ENCODE results near the gene NHSL2. TPM values are rescaled to one million over a fixed set of nuclear protein-coding genes. Genes with fewer than 3 reads are reported as not detected.
A peak's percentile ranks its signal among the peaks of the same experiment; 100 is the strongest.

The NHSL2 gene
- total and polyA plus RNA-seq, 8 donors = 0.59 to 3.9 (median 0.95) TPM

DNA sequence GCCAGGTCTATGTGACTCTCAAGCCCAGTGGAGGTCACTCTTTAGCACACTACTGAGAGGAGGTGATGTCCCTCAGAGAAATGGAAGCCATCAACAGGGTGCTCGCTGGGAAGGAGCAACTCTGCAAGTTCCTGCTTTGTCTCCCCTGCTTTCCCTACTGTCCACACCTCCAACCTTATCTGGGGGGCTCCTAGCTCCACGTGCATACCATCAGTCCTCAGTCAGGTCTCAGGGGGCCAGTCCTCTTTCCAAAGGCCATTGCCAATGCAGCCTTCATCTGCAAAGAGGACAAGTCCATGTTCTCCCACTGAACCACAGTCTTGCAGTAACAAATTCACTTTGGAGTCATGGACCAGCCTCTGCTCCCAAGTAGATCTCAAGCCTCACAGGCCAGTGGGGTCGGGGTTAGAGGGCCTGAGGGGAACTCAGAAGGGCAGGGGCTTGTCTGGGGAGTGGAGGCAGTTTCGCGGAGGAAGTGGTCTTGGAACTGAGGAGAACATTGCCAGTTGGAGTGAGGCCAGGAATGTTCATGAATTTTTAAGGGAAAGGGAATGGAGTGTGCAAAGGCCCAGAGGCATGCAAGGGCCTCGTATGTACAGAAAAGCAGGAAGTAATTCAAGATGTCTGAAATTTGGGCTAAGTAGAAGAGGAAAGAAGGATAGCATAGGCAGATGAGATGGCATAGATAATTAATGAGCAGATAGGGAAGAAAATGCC lies 212.1 kb downstream of the NHSL2 start:
- 66 to 71% methylated on average over 6 of the region's 6 CpGs for WGBS, 2 donors
- TF ChIP-seq, protein P1, sequence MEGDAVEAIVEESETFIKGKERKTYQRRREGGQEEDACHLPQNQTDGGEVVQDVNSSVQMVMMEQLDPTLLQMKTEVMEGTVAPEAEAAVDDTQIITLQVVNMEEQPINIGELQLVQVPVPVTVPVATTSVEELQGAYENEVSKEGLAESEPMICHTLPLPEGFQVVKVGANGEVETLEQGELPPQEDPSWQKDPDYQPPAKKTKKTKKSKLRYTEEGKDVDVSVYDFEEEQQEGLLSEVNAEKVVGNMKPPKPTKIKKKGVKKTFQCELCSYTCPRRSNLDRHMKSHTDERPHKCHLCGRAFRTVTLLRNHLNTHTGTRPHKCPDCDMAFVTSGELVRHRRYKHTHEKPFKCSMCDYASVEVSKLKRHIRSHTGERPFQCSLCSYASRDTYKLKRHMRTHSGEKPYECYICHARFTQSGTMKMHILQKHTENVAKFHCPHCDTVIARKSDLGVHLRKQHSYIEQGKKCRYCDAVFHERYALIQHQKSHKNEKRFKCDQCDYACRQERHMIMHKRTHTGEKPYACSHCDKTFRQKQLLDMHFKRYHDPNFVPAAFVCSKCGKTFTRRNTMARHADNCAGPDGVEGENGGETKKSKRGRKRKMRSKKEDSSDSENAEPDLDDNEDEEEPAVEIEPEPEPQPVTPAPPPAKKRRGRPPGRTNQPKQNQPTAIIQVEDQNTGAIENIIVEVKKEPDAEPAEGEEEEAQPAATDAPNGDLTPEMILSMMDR (IDR thresholded peaks at IDR 0.05) = no peak
- ATAC-seq = no peak
- no peak overlapping the region for H3K27ac ChIP-seq
- peaks cover 0 to 10% (median 0%) of the 10 kb centered on the region in 4 donors for H3K27me3 ChIP-seq
- no peak overlapping the region for H3K4me3 ChIP-seq
- no peaks in the 10 kb centered on the region for H3K36me3 ChIP-seq
- H3K4me1 ChIP-seq = peaks cover 0 to 4% (median 0%) of the 10 kb centered on the region in 3 donors
- peak in 1 of 6 donors; percentile 29 for DNase-seq
- FAIRE-seq = no peak
- intact Hi-C loops (cut with DNase I) = loop anchor here in 1 of 3 donors (10.0 kb wide), 1 partner anchor 98 kb away; no protein-coding TSS in a partner anchor
- no peaks in the 10 kb centered on the region for H3K9me3 ChIP-seq

DNA sequence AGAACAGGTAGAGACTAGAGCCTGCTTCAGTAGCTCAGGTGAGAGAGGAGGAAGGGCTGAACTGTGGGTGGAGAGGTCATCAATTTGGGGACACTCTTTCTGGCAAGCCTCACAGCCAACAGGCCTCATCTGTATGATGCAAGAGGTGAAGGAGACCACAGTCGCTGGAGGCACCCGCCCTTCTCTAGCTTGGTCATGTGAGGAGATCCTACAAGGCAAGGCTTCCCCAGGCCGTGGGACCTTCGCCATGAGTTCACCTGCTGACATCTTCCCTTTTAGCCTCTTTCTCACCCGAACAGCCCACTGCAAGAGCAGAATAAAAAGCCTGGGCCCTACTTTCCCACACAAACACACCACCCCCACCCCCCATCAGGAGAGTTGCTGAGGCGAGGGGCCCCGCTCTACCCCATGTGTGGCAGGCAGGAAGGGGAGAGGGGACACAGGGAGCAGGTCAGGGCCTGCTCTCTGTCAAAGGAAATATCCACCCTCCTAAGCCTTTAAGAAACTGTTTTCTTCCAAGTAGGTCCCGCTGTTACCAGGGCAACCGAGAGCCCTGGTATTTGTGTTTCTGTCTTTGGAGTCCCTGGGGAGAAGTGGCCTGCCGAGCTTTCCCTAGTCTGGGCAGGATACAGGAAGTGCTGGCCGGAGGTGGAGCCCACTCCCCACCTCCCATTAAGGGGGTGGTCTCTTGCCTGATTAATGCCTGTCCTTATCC lies 213.0 kb downstream of the NHSL2 start:
- intact Hi-C loops (cut with DNase I) = loop anchor here in 1 of 3 donors (10.0 kb wide), 1 partner anchor 99 kb away; no protein-coding TSS in a partner anchor
- Histone ChIP-seq H3K36me3 (no peaks in the 10 kb centered on the region), H3K9me3 (no peaks in the 10 kb centered on the region), H3K4me3 (no peak overlapping the region), H3K27ac (no peak overlapping the region), H3K4me1 (peaks cover 0 to 4% (median 0%) of the 10 kb centered on the region in 3 donors), H3K27me3 (peaks cover 0 to 10% (median 0%) of the 10 kb centered on the region in 4 donors)
- TF ChIP-seq, protein P1 (IDR thresholded peaks at IDR 0.05) = no peak
- peak in 1 of 6 donors; percentile 33 for DNase-seq
- ATAC-seq = no peak
- 57 to 66% methylated on average over 11 of the region's 11 CpGs for WGBS, 2 donors
- FAIRE-seq = no peak

DNA sequence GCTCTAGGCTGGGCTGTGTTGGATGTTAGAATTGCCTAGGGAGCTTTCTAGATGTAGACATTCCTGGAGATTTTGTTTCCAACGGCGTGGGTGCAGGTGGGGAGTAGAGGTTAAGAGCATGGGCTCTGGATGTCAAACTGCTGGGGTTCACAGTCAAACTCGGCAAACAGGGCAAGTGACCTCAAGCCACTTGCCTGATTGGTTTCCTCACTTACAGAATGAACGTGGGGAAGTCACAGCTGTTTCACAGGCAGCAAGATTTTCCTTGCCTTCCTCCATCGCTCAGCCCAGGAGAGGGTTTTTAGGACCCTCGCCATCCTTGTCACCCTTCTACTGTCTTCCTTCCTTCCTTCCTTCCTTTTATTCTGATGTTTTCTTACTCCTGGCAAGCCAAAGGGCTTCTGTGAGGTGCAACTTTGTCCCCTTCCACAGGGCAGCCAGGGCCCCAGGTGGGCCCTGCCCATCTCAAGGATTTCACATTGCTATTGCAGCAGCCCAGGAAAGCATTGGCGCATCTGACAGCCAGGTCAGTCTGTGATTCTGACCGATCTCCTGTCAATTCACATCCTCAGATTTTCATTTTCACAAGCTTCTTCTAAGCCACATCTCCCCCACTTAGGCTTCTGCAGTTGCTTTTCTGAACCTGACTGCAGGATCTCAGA lies 214.0 kb downstream of the NHSL2 start:
- no peaks in the 10 kb centered on the region for H3K9me3 ChIP-seq
- H3K4me3 ChIP-seq = no peak overlapping the region
- H3K36me3 ChIP-seq = no peaks in the 10 kb centered on the region
- peaks cover 0 to 11% (median 0%) of the 10 kb centered on the region in 4 donors for H3K27me3 ChIP-seq
- DNase-seq = peak in 1 of 6 donors; percentile 22
- no peak for FAIRE-seq
- H3K4me1 ChIP-seq = peaks cover 0 to 4% (median 0%) of the 10 kb centered on the region in 3 donors
- WGBS, 2 donors = 50 to 56% methylated on average over 8 of the region's 8 CpGs
- intact Hi-C loops (cut with DNase I) = loop anchor here in 2 of 3 donors (5.0 to 10.0 kb wide), 2 partner anchors 100 to 117 kb away; no protein-coding TSS in a partner anchor
- H3K27ac ChIP-seq = no peak overlapping the region
- ATAC-seq = no peak
- TF ChIP-seq, protein P1 (IDR thresholded peaks at IDR 0.05) = no peak

DNA sequence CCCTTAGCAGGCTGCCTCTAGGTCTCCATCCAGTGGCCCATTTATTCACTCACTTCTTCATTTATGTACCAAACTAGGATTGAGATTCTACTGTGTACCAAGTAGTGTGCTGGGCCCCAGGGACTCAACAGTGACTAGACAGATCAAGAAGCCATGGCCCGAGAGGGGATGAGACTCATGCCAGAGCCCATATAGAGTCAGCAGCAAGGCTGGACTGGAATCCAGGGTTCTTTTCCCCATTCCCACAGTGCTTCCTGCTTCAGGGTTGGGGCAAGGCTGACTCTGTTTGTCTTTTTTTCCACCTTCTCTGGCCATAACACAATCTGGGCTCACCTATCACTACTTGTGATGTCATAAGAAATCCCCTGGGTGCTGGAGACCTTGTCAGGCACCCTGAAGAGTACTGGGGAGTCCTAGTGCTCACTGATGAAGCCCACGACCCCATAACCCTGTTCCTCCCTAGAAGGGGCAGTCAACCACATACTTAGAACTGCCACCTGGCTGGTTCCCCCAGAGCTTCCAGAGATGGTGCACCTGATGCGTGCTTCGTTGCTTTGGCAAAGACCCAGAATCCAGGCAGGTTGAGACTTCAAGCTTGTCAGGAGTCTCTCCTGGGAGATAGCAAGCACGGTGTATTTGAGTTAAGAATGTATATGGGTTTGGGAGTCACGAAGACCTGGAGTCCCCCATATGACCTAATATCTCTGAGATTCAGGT lies 214.8 kb downstream of the NHSL2 start:
- Histone ChIP-seq H3K27me3 (peaks cover 0 to 19% (median 0%) of the 10 kb centered on the region in 4 donors), H3K4me1 (peaks cover 0 to 4% (median 0%) of the 10 kb centered on the region in 3 donors), H3K9me3 (no peaks in the 10 kb centered on the region), H3K4me3 (no peak overlapping the region), H3K36me3 (no peaks in the 10 kb centered on the region), H3K27ac (no peak overlapping the region)
- TF ChIP-seq, protein P1 (IDR thresholded peaks at IDR 0.05) = no peak
- 33 to 37% methylated on average over 6 of the region's 6 CpGs for WGBS, 2 donors
- intact Hi-C loops (cut with DNase I) = loop anchor here in 2 of 3 donors (5.0 to 10.0 kb wide), 2 partner anchors 101 to 118 kb away; no protein-coding TSS in a partner anchor
- FAIRE-seq = no peak
- ATAC-seq = no peak
- DNase-seq = peak in 1 of 6 donors; percentile 21

All from pancreas (tissue), 10 donors.